Neural crest cell (in vitro differentiated cells): Measurements from ENCODE around the gene LCN9. TPM values are rescaled to one million over a fixed set of nuclear protein-coding genes. Genes with fewer than 3 reads are reported as not detected.
A peak's percentile ranks its signal among the peaks of the same experiment; 100 is the strongest.

Experiments used
- DNase-seq: peaks from one replicate; pipeline ENCODE4 v3.0.0; 2021; ENCODE audit warnings: low read depth, mixed read lengths, low spot score
- H3K27ac Mint-ChIP-seq: one replicate; pipeline ENCODE4 v1.8.0; 2021; ENCODE audit warnings: mild to moderate bottlenecking, mixed read lengths; ENCODE audit not compliant: unreplicated experiment
- H3K27me3 Mint-ChIP-seq: 2 replicates; pipeline ENCODE4 v1.8.0; 2021; ENCODE audit warnings: low read depth, mild to moderate bottlenecking, mixed read lengths
- H3K36me3 Mint-ChIP-seq: 2 replicates; pipeline ENCODE4 v1.8.0; 2021; ENCODE audit warnings: low read depth, mild to moderate bottlenecking, mixed read lengths
- H3K4me1 Mint-ChIP-seq: 2 replicates; pipeline ENCODE4 v1.8.0; 2021; ENCODE audit warnings: mixed read lengths
- H3K4me3 Mint-ChIP-seq: one replicate; pipeline ENCODE4 v1.8.0; 2021; ENCODE audit warnings: mild to moderate bottlenecking, mixed read lengths
- H3K9me3 Mint-ChIP-seq: 2 replicates; pipeline ENCODE4 v1.8.0; 2021; ENCODE audit warnings: mixed read lengths
- total RNA-seq: library from RNA; stranded (reverse); gene quantifications from 2 replicates; pipeline ENCODE4 v1.2.1, GENCODE V29; 2021
- TF ChIP-seq, protein P1 (sequence below): fragments of 200-600 bp; sonication (generic); conservative IDR thresholded peaks from 2 replicates; pipeline ENCODE4 v1.5.0; 2021; ENCODE audit warnings: antibody characterized with exemption, mild to moderate bottlenecking

LCN9 gene
- total RNA-seq, 1 donor from 2014 or later, result 0.30 TPM

DNA sequence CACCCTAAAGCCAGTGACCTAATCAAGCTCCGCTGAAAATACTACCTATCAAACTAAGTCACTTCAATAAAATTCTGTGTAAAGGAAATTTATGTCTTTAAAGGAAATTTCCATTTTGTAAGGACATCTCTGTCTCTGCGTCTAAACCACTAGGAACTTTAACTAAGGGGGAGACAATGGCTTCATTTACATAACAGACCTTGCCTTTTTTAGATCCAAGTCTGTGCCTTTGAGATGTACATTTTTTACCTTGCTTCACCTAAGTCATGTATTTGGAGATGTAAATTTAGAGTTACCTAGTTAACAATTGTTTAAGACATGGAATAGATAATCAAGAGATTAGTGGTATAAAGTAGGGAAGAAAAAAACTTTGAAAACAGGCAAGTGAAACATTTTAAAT is 13.6 kb upstream of the LCN9 start:
- Mint-ChIP-seq H3K27me3 (peaks cover 10% of the 10 kb centered on the region), H3K27ac (no peak overlapping the region), H3K9me3 (peaks cover 33% of the 10 kb centered on the region), H3K36me3 (peaks cover 13% of the 10 kb centered on the region), H3K4me1 (peaks cover 3% of the 10 kb centered on the region), H3K4me3 (no peak overlapping the region)
- no peak for DNase-seq
- TF ChIP-seq, protein P1, sequence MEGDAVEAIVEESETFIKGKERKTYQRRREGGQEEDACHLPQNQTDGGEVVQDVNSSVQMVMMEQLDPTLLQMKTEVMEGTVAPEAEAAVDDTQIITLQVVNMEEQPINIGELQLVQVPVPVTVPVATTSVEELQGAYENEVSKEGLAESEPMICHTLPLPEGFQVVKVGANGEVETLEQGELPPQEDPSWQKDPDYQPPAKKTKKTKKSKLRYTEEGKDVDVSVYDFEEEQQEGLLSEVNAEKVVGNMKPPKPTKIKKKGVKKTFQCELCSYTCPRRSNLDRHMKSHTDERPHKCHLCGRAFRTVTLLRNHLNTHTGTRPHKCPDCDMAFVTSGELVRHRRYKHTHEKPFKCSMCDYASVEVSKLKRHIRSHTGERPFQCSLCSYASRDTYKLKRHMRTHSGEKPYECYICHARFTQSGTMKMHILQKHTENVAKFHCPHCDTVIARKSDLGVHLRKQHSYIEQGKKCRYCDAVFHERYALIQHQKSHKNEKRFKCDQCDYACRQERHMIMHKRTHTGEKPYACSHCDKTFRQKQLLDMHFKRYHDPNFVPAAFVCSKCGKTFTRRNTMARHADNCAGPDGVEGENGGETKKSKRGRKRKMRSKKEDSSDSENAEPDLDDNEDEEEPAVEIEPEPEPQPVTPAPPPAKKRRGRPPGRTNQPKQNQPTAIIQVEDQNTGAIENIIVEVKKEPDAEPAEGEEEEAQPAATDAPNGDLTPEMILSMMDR, result no peak

DNA sequence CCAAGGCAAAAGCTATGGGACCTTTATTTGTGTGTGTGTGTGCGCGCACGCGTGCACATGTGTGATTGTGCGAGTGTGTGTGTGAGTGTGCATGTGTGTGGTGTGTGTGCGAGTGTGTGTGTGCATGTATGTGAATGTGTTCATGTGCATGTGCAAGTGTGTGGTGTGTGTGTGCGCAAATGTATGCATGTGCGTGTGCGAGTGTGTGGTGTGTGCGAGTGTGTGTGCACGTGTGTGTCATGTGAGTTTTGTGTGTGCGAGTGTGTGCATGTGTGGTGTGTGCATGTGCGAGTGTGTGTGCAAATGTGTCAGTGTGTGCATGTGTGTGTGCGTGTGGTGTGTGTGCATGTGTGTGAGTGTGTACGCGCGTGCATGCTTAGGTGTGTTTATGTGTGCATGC is 12.7 kb upstream of the LCN9 start:
- no peak for DNase-seq
- Mint-ChIP-seq H3K9me3 (peaks cover 24% of the 10 kb centered on the region), H3K4me3 (no peak overlapping the region), H3K4me1 (no peaks in the 10 kb centered on the region), H3K36me3 (peaks cover 5% of the 10 kb centered on the region), H3K27ac (peak overlapping the region; percentile 46), H3K27me3 (peaks cover 9% of the 10 kb centered on the region)
- TF ChIP-seq, protein P1, result no peak

DNA sequence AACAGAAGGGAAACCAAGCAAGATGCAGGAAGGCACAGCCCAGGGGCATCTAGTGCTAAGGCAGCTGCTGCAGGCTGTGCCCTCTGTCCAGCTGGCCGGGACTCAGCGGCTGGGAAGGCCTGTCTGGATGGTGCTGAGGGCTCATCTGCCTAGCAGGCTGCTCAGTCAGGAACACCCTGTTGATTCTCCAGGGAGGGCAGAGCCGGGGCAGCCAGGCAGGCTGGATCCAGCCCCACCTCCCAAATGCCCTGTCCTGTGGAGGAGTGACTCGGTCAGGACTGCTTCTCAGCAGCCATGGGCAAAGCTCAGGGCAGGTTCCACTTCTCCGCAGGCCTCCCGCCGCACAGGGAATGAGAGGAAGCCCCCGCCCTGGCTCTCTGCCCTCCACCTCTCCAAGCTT is 7.8 kb upstream of the LCN9 start:
- Mint-ChIP-seq H3K4me1 (no peaks in the 10 kb centered on the region), H3K27ac (no peak overlapping the region), H3K4me3 (no peak overlapping the region), H3K36me3 (peaks cover 1% of the 10 kb centered on the region), H3K9me3 (peaks cover 8% of the 10 kb centered on the region), H3K27me3 (peaks cover 3% of the 10 kb centered on the region)
- DNase-seq, result no peak
- TF ChIP-seq, protein P1, result no peak

DNA sequence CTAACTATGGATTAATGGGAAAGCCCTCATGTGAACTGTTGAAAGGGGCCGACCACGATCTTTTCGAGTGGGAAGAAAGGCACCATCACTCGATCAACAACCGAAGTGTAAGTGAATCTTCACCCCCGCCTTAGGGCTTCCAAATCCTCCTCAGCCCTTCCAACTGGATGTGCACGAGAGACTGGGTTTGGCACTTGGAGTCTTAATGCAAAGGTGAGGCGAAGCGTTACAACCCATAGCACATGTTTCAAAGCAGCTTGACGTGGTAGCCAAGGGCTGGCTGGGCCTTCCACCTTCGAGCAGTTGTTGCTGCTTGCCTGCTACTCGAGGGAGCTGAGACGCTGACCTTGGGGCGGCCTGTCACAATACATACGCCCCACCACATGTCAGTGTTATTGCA is 5.7 kb upstream of the LCN9 start:
- Mint-ChIP-seq H3K36me3 (no peaks in the 10 kb centered on the region), H3K4me1 (peaks cover 7% of the 10 kb centered on the region), H3K4me3 (no peak overlapping the region), H3K9me3 (peaks cover 4% of the 10 kb centered on the region), H3K27ac (no peak overlapping the region), H3K27me3 (no peaks in the 10 kb centered on the region)
- DNase-seq, result no peak
- TF ChIP-seq, protein P1, result no peak

DNA sequence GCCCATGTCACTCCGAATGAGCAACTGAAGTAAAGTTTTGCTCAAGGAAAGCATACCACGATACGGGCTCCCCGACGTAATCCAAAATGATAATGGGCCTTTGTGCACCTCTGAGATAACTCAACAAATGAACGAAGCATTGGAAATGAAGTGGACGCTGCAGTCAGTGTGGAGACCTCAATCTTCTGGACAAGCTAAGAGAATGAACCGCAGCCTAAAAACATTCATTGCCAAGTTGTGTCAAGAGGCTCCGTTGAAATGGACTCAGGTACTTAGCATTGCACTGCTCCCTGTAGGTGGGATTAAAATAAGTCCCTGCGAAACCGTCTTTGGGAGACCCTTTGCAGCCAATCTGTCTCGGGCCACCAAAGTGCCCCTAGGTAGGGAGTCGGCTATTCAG is 3.9 kb upstream of the LCN9 start:
- H3K36me3 Mint-ChIP-seq, result no peaks in the 10 kb centered on the region
- TF ChIP-seq, protein P1, result no peak
- H3K4me1 Mint-ChIP-seq, result peaks cover 8% of the 10 kb centered on the region
- H3K4me3 Mint-ChIP-seq, result no peak overlapping the region
- peaks cover under 1% of the 10 kb centered on the region for H3K9me3 Mint-ChIP-seq
- DNase-seq, result no peak
- H3K27me3 Mint-ChIP-seq, result no peaks in the 10 kb centered on the region
- no peak overlapping the region for H3K27ac Mint-ChIP-seq

DNA sequence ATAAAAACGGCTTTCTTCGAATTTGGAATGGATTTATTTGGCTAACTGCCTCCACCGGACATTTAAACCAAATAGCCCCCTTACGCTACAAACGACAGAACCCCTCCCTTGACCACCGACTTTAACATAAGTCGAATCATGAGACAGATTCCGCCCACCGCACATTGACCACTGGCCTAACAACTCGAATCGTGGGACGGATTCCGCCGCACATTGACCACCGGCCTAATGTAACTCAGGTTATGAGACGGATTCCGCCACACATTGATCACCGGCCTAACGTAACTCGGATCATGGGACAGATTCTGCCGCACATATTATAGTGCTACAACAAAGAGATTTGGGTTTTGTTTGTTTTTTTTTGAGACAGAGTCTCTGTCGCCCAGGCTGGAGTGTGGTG is 2.7 kb upstream of the LCN9 start:
- DNase-seq, result no peak
- Mint-ChIP-seq H3K9me3 (no peaks in the 10 kb centered on the region), H3K4me3 (no peak overlapping the region), H3K27me3 (no peaks in the 10 kb centered on the region), H3K4me1 (peaks cover 8% of the 10 kb centered on the region), H3K27ac (no peak overlapping the region), H3K36me3 (no peaks in the 10 kb centered on the region)
- TF ChIP-seq, protein P1, result no peak
